GM12865 (cell line): ENCODE results near the gene ACTN1.

Source experiments
- DNase-seq: peaks from one replicate; pipeline ENCODE4 v3.0.0; 2010; ENCODE audit warnings: low read depth
- H3K4me3 ChIP-seq: 2 replicates; pipeline ENCODE4 v1.5.1; 2011; ENCODE audit warnings: mild to moderate bottlenecking, low read depth, low read length, control low read depth
- TF ChIP-seq, protein P1 (sequence below): IDR thresholded peaks from 2 replicates; pipeline ENCODE4 v1.5.1; 2011; ENCODE audit warnings: low read length, control low read depth, low read depth, inconsistent platforms; ENCODE audit not compliant: insufficient read depth; ENCODE audit errors: missing control alignments

ACTN1 gene

GRCh38 chr14:68925373-68925772 lies 53.7 kb downstream of the ACTN1 start:
- no peak overlapping the region for H3K4me3 ChIP-seq
- TF ChIP-seq, protein P1, sequence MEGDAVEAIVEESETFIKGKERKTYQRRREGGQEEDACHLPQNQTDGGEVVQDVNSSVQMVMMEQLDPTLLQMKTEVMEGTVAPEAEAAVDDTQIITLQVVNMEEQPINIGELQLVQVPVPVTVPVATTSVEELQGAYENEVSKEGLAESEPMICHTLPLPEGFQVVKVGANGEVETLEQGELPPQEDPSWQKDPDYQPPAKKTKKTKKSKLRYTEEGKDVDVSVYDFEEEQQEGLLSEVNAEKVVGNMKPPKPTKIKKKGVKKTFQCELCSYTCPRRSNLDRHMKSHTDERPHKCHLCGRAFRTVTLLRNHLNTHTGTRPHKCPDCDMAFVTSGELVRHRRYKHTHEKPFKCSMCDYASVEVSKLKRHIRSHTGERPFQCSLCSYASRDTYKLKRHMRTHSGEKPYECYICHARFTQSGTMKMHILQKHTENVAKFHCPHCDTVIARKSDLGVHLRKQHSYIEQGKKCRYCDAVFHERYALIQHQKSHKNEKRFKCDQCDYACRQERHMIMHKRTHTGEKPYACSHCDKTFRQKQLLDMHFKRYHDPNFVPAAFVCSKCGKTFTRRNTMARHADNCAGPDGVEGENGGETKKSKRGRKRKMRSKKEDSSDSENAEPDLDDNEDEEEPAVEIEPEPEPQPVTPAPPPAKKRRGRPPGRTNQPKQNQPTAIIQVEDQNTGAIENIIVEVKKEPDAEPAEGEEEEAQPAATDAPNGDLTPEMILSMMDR: no peak
- DNase-seq: no peak

- TF ChIP-seq, protein P1: no peak
- DNase-seq: no peak
These were observed 54.6 kb downstream of the ACTN1 start for GRCh38 chr14:68924186-68925158.

DNA sequence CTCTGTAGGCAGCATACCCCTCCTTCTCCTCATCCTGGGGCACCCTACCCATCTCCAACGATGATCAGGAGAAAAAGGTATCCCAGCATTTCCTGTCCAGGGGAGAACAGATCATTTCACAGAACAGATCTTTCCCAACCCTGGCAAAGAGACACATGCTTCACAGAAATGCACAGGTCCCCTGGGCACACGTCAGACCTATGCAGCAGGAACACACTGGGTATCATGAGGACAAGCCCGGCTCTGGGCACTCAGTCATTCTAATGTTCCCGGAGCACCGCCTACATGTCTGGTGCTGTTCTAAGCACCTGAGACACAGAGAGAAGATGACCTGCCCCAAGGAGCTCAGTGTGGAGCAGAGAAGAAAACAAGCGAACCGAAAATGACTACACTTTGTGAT lies 56.2 kb downstream of the ACTN1 start:
- no peak for DNase-seq
- TF ChIP-seq, protein P1: no peak
- H3K4me3 ChIP-seq: no peak overlapping the region

More at GRCh38 chr14:68924186-68925158, 54.6 kb downstream of the ACTN1 start:
- H3K4me3 ChIP-seq: no peak overlapping the region

- DNase-seq: no peak
- H3K4me3 ChIP-seq: no peak overlapping the region
- TF ChIP-seq, protein P1: no peak
These were observed 56.9 kb downstream of the ACTN1 start for GRCh38 chr14:68922201-68922621.

DNA sequence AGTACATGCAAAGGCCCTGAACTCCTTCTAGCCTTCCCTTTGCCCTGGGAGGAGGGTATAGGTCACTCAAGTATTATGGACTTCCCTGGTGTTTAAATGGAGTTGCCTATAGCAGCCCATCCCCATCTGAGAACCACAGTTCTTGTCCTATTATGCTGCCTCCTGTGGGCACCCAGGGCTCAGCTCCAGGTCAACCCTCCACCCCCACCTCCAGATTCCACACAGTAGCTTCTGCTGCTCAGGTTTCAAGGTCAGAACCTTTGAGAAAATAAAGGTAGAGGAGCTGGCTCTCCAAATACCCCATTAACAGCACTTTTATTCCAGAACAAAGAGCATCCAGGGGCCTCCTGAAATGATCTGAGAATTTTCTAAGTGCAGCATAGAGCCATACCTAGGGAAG lies 57.4 kb downstream of the ACTN1 start:
- DNase-seq: no peak
- TF ChIP-seq, protein P1: no peak
- H3K4me3 ChIP-seq: no peak overlapping the region

DNA sequence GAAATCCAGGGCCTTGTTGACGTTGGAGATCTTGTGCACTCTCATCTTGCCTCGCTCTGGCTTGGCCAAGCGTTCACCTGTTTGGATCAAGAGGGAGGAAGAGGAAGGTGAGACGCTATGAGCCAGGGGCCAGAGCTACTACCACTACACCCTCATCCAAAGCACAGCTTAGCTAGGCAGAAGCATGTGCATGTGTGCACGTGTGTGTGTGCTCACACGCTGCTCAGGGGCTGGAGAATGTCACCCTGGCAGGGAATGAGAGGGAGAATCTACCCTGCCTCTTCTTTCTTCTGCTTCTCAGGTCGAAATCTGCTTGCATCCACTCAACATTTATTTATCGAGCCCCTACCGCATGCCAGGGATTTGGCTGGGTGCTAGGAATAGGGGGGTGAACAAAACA lies 58.1 kb downstream of the ACTN1 start:
- DNase-seq: no peak
- TF ChIP-seq, protein P1: no peak
- no peak overlapping the region for H3K4me3 ChIP-seq
